ENCODE results near the gene SNRNP35.
"Not testable (repeated sequence)": the region's sequence is repeated elsewhere in the genome, so short reads cannot be mapped to it uniquely, and the experiment has no call there.

Gene SNRNP35

GRCh38 chr12:123449856-123450255, 8.1 kb upstream of the SNRNP35 start:
- Histone ChIP-seq H3K4me1 (ENCODE audit: control extremely low read depth in 1 of 4, control insufficient read depth in 4 of 4, insufficient read depth in 4 of 4, low read length in 3 of 4) (peaks cover 0 to 27% (median 15%) of the 10 kb centered on the region in 4 experiments), H3K9me3 (ENCODE audit: control extremely low read depth in 1 of 5, control insufficient read depth in 4 of 5, insufficient read depth in 2 of 5, low read depth in 1 of 5, low read length in 4 of 5) (no peaks in the 10 kb centered on the region), H3K4me3 (ENCODE audit: control insufficient read depth in 1 of 7, extremely low read depth in 1 of 7, insufficient read depth in 4 of 7, low read depth in 2 of 7, low read length in 6 of 7) (no peak overlapping the region), H3K27ac (ENCODE audit: insufficient read depth in 1 of 2, low read depth in 1 of 2, low read length in 2 of 2, poor library complexity in 1 of 2, severe bottlenecking in 2 of 2) (no peak overlapping the region), H3K36me3 (ENCODE audit: control insufficient read depth in 4 of 4, insufficient read depth in 4 of 4, low read length in 3 of 4) (no peaks in the 10 kb centered on the region), H3K27me3 (replicated peaks in 2 of 5; ENCODE audit: control insufficient read depth in 4 of 5, insufficient read depth in 5 of 5, low read length in 4 of 5) (no peaks in the 10 kb centered on the region)
- ChIA-PET POLR2A (no interaction called here), CTCF (interaction anchor here (4.4 kb wide), 1 partner anchor 13 kb away, joined by 19 read pairs; the partner anchor contains the start of gene RILPL2)
- no peak for DNase-seq
- 100% methylated on average over 3 of the region's 4 CpGs for WGBS (ENCODE audit: insufficient coverage)

GRCh38 chr12:123450636-123451035, 7.3 kb upstream of the SNRNP35 start:
- no peaks in the 10 kb centered on the region for H3K27me3 ChIP-seq (replicated peaks in 2 of 5; ENCODE audit: control insufficient read depth in 4 of 5, insufficient read depth in 5 of 5, low read length in 4 of 5)
- no peak overlapping the region for H3K27ac ChIP-seq (ENCODE audit: insufficient read depth in 1 of 2, low read depth in 1 of 2, low read length in 2 of 2, poor library complexity in 1 of 2, severe bottlenecking in 2 of 2)
- H3K36me3 ChIP-seq (ENCODE audit: control insufficient read depth in 4 of 4, insufficient read depth in 4 of 4, low read length in 3 of 4): no peaks in the 10 kb centered on the region
- ChIA-PET POLR2A (no interaction called here), CTCF (interaction anchor here (0.6 to 0.8 kb wide), 2 partner anchors 16 to 30 kb away, joined by 3 to 4 read pairs; no protein-coding TSS in a partner anchor)
- DNase-seq: no peak
- WGBS (ENCODE audit: insufficient coverage): 97% methylated on average over 5 of the region's 9 CpGs
- H3K4me3 ChIP-seq (ENCODE audit: control insufficient read depth in 1 of 7, extremely low read depth in 1 of 7, insufficient read depth in 4 of 7, low read depth in 2 of 7, low read length in 6 of 7): no peak overlapping the region
- peaks cover 0 to 23% (median 13%) of the 10 kb centered on the region in 4 experiments for H3K4me1 ChIP-seq (ENCODE audit: control extremely low read depth in 1 of 4, control insufficient read depth in 4 of 4, insufficient read depth in 4 of 4, low read length in 3 of 4)
- H3K9me3 ChIP-seq (ENCODE audit: control extremely low read depth in 1 of 5, control insufficient read depth in 4 of 5, insufficient read depth in 2 of 5, low read depth in 1 of 5, low read length in 4 of 5): no peaks in the 10 kb centered on the region

- CTCF ChIA-PET: interaction anchor here (0.7 to 1.6 kb wide), 5 partner anchors 9 to 23 kb away, joined by 3 to 5 read pairs (median 3); no protein-coding TSS in a partner anchor
- POLR2A ChIA-PET: interaction anchor here (0.6 to 1.0 kb wide), 6 partner anchors 10 to 615 kb away, joined by 3 to 4 read pairs (median 4); no protein-coding TSS in a partner anchor
- peak in 1 of 3 donors; percentile 56 for DNase-seq
These were observed 5.7 kb upstream of the SNRNP35 start for GRCh38 chr12:123452276-123452550.

DNA sequence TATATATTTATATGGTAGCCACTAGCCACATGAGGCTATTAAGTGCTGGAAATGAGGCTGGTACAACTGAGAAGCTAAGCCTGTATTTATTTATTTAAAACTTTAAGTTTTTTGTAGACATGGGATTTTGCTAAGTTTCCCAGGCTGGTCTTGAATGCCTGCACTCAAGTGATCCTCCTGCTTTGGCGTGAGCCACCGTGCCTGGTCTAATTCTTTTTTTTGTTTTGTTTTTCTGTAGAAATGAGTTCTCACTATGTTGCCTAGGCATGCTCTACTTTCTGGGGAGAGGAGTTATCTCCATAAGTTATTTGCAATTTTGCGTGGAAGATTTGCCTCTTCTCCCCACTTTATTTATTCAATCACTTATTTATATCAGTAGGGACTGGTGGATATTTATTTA, 4.8 kb upstream of the SNRNP35 start:
- POLR2A ChIA-PET: no interaction called here
- CTCF ChIA-PET: no interaction called here

More at GRCh38 chr12:123452276-123452550, 5.7 kb upstream of the SNRNP35 start:
- H3K27ac ChIP-seq (ENCODE audit: insufficient read depth in 1 of 2, low read depth in 1 of 2, low read length in 2 of 2, poor library complexity in 1 of 2, severe bottlenecking in 2 of 2); H3K9me3 ChIP-seq (ENCODE audit: control extremely low read depth in 1 of 5, control insufficient read depth in 4 of 5, insufficient read depth in 2 of 5, low read depth in 1 of 5, low read length in 4 of 5); H3K36me3 ChIP-seq (ENCODE audit: control insufficient read depth in 4 of 4, insufficient read depth in 4 of 4, low read length in 3 of 4); H3K27me3 ChIP-seq (replicated peaks in 2 of 5; ENCODE audit: control insufficient read depth in 4 of 5, insufficient read depth in 5 of 5, low read length in 4 of 5); H3K4me3 ChIP-seq (ENCODE audit: control insufficient read depth in 1 of 7, extremely low read depth in 1 of 7, insufficient read depth in 4 of 7, low read depth in 2 of 7, low read length in 6 of 7): not testable (repeated sequence)
- 0% methylated on average over 1 of the region's 1 CpG for WGBS (ENCODE audit: insufficient coverage)
- H3K4me1 ChIP-seq (ENCODE audit: control extremely low read depth in 1 of 4, control insufficient read depth in 4 of 4, insufficient read depth in 4 of 4, low read length in 3 of 4): peaks cover 0 to 15% (median 7%) of the 10 kb centered on the region in 4 experiments

GRCh38 chr12:123463174-123463573, 5.2 kb downstream of the SNRNP35 start:
- DNase-seq; H3K4me3 ChIP-seq (ENCODE audit: control insufficient read depth in 1 of 7, extremely low read depth in 1 of 7, insufficient read depth in 4 of 7, low read depth in 2 of 7, low read length in 6 of 7); H3K27me3 ChIP-seq (replicated peaks in 2 of 5; ENCODE audit: control insufficient read depth in 4 of 5, insufficient read depth in 5 of 5, low read length in 4 of 5); POLR2A ChIA-PET; H3K9me3 ChIP-seq (ENCODE audit: control extremely low read depth in 1 of 5, control insufficient read depth in 4 of 5, insufficient read depth in 2 of 5, low read depth in 1 of 5, low read length in 4 of 5); H3K27ac ChIP-seq (ENCODE audit: insufficient read depth in 1 of 2, low read depth in 1 of 2, low read length in 2 of 2, poor library complexity in 1 of 2, severe bottlenecking in 2 of 2): not testable (repeated sequence)
- WGBS (ENCODE audit: insufficient coverage): 97% methylated on average over 10 of the region's 11 CpGs
- peaks cover 3 to 17% (median 11%) of the 10 kb centered on the region in 4 experiments for H3K4me1 ChIP-seq (ENCODE audit: control extremely low read depth in 1 of 4, control insufficient read depth in 4 of 4, insufficient read depth in 4 of 4, low read length in 3 of 4)
- CTCF ChIA-PET: interaction anchor here (0.6 to 1.2 kb wide), 2 partner anchors 12 to 120 kb away, joined by 3 to 4 read pairs; no protein-coding TSS in a partner anchor
- peaks cover 8 to 28% (median 22%) of the 10 kb centered on the region in 4 experiments for H3K36me3 ChIP-seq (ENCODE audit: control insufficient read depth in 4 of 4, insufficient read depth in 4 of 4, low read length in 3 of 4)

More for the DNA sequence above, 4.8 kb upstream of the SNRNP35 start:
- Histone ChIP-seq H3K9me3 (ENCODE audit: control extremely low read depth in 1 of 5, control insufficient read depth in 4 of 5, insufficient read depth in 2 of 5, low read depth in 1 of 5, low read length in 4 of 5) (no peaks in the 10 kb centered on the region), H3K27me3 (replicated peaks in 2 of 5; ENCODE audit: control insufficient read depth in 4 of 5, insufficient read depth in 5 of 5, low read length in 4 of 5) (no peaks in the 10 kb centered on the region), H3K4me1 (ENCODE audit: control extremely low read depth in 1 of 4, control insufficient read depth in 4 of 4, insufficient read depth in 4 of 4, low read length in 3 of 4) (peaks cover 0 to 11% (median 7%) of the 10 kb centered on the region in 4 experiments), H3K36me3 (ENCODE audit: control insufficient read depth in 4 of 4, insufficient read depth in 4 of 4, low read length in 3 of 4) (no peaks in the 10 kb centered on the region), H3K4me3 (ENCODE audit: control insufficient read depth in 1 of 7, extremely low read depth in 1 of 7, insufficient read depth in 4 of 7, low read depth in 2 of 7, low read length in 6 of 7) (no peak overlapping the region), H3K27ac (ENCODE audit: insufficient read depth in 1 of 2, low read depth in 1 of 2, low read length in 2 of 2, poor library complexity in 1 of 2, severe bottlenecking in 2 of 2) (no peak overlapping the region)
- peak in 2 of 3 donors; percentile 76 to 82 for DNase-seq
- WGBS (ENCODE audit: insufficient coverage): 92% methylated on average over 2 of the region's 3 CpGs

GRCh38 chr12:123465084-123465483, 7.1 kb downstream of the SNRNP35 start:
- no peaks in the 10 kb centered on the region for H3K9me3 ChIP-seq (ENCODE audit: control extremely low read depth in 1 of 5, control insufficient read depth in 4 of 5, insufficient read depth in 2 of 5, low read depth in 1 of 5, low read length in 4 of 5)
- DNase-seq: no peak
- no peak overlapping the region for H3K27ac ChIP-seq (ENCODE audit: insufficient read depth in 1 of 2, low read depth in 1 of 2, low read length in 2 of 2, poor library complexity in 1 of 2, severe bottlenecking in 2 of 2)
- 94% methylated on average over 4 of the region's 4 CpGs for WGBS (ENCODE audit: insufficient coverage)
- no peaks in the 10 kb centered on the region for H3K27me3 ChIP-seq (replicated peaks in 2 of 5; ENCODE audit: control insufficient read depth in 4 of 5, insufficient read depth in 5 of 5, low read length in 4 of 5)
- ChIA-PET CTCF (interaction anchor here (0.6 kb wide), 1 partner anchor 124 kb away, joined by 3 read pairs; no protein-coding TSS in a partner anchor), POLR2A (no interaction called here)
- peaks cover 10 to 28% (median 22%) of the 10 kb centered on the region in 4 experiments for H3K36me3 ChIP-seq (ENCODE audit: control insufficient read depth in 4 of 4, insufficient read depth in 4 of 4, low read length in 3 of 4)
- no peak overlapping the region for H3K4me3 ChIP-seq (ENCODE audit: control insufficient read depth in 1 of 7, extremely low read depth in 1 of 7, insufficient read depth in 4 of 7, low read depth in 2 of 7, low read length in 6 of 7)
- peaks cover 0 to 2% (median under 1%) of the 10 kb centered on the region in 4 experiments for H3K4me1 ChIP-seq (ENCODE audit: control extremely low read depth in 1 of 4, control insufficient read depth in 4 of 4, insufficient read depth in 4 of 4, low read length in 3 of 4)

- DNase-seq: peak in 2 of 3 donors; percentile 47 to 50
- WGBS (ENCODE audit: insufficient coverage): 83% methylated on average over 1 of the region's 1 CpG
- ChIA-PET POLR2A (no interaction called here), CTCF (interaction anchor here (0.9 to 1.3 kb wide), 7 partner anchors 14 to 113 kb away, joined by 3 to 4 read pairs (median 3); no protein-coding TSS in a partner anchor)
- no peaks in the 10 kb centered on the region for H3K27me3 ChIP-seq (replicated peaks in 2 of 5; ENCODE audit: control insufficient read depth in 4 of 5, insufficient read depth in 5 of 5, low read length in 4 of 5)
- peaks cover 13 to 36% (median 33%) of the 10 kb centered on the region in 4 experiments for H3K36me3 ChIP-seq (ENCODE audit: control insufficient read depth in 4 of 4, insufficient read depth in 4 of 4, low read length in 3 of 4)
- no peaks in the 10 kb centered on the region for H3K4me1 ChIP-seq (ENCODE audit: control extremely low read depth in 1 of 4, control insufficient read depth in 4 of 4, insufficient read depth in 4 of 4, low read length in 3 of 4)
- no peaks in the 10 kb centered on the region for H3K9me3 ChIP-seq (ENCODE audit: control extremely low read depth in 1 of 5, control insufficient read depth in 4 of 5, insufficient read depth in 2 of 5, low read depth in 1 of 5, low read length in 4 of 5)
- no peak overlapping the region for H3K27ac ChIP-seq (ENCODE audit: insufficient read depth in 1 of 2, low read depth in 1 of 2, low read length in 2 of 2, poor library complexity in 1 of 2, severe bottlenecking in 2 of 2)
- H3K4me3 ChIP-seq (ENCODE audit: control insufficient read depth in 1 of 7, extremely low read depth in 1 of 7, insufficient read depth in 4 of 7, low read depth in 2 of 7, low read length in 6 of 7): no peak overlapping the region
These were observed 10.8 kb downstream of the SNRNP35 start for GRCh38 chr12:123468786-123469185.

Measured in common myeloid progenitor, CD34-positive (primary cell).